ELR (cell line): ENCODE results near the gene HOXB5.

Experiments used
- DNase-seq: peaks from one replicate; pipeline ENCODE4 v3.0.0-alpha.2; 2015; ENCODE audit warnings: low read depth

Gene HOXB5

GRCh38 chr17:48601539-48602425 lies 8.2 kb upstream of the HOXB5 start:
- DNase-seq, result no peak

- DNase-seq, result no peak
Measured at GRCh38 chr17:48601207-48601538, 7.6 kb upstream of the HOXB5 start.

- DNase-seq, result no peak
Measured at GRCh38 chr17:48600244-48601098, 6.9 kb upstream of the HOXB5 start.

GRCh38 chr17:48599354-48599753 lies 5.8 kb upstream of the HOXB5 start:
- no peak for DNase-seq

- no peak for DNase-seq
Measured at GRCh38 chr17:48598736-48599135, 5.2 kb upstream of the HOXB5 start.

GRCh38 chr17:48597778-48598631 lies 4.4 kb upstream of the HOXB5 start:
- DNase-seq, result no peak

GRCh38 chr17:48597528-48597777 lies 3.9 kb upstream of the HOXB5 start:
- no peak for DNase-seq

- DNase-seq, result no peak
Measured at GRCh38 chr17:48596735-48597527, 3.4 kb upstream of the HOXB5 start.

GRCh38 chr17:48596000-48596734 lies 2.6 kb upstream of the HOXB5 start:
- no peak for DNase-seq

- no peak for DNase-seq
Measured at GRCh38 chr17:48595278-48595999, 1.9 kb upstream of the HOXB5 start.

GRCh38 chr17:48594538-48595277 lies 1.1 kb upstream of the HOXB5 start:
- no peak for DNase-seq

- peak; percentile 85 for DNase-seq
Measured at GRCh38 chr17:48593840-48594537, 410 bp upstream of the HOXB5 start.

GRCh38 chr17:48592577-48592976 lies 1.0 kb downstream of the HOXB5 start:
- no peak for DNase-seq

- DNase-seq, result no peak
Measured at GRCh38 chr17:48592057-48592514, 1.5 kb downstream of the HOXB5 start.

GRCh38 chr17:48591255-48592056 lies 2.1 kb downstream of the HOXB5 start:
- DNase-seq, result no peak

GRCh38 chr17:48590607-48591161 lies 2.9 kb downstream of the HOXB5 start:
- no peak for DNase-seq

GRCh38 chr17:48589831-48590606 lies 3.6 kb downstream of the HOXB5 start, which contains the start of gene HOXB3:
HOXB3 (minus strand) TSS chr17:48590241; CDS start chr17:48552474, 37,767 bp downstream.
- DNase-seq, result no peak
